Measurements from ENCODE around the gene CALCB.

- TF ChIP-seq EZH2phosphoT487 (IDR thresholded peaks at IDR 0.05; ENCODE audit: insufficient read depth, low read depth) (no peak), EZH2 (IDR thresholded peaks at IDR 0.05; ENCODE audit: insufficient read depth, poor library complexity, severe bottlenecking) (no peak)
Measured at GRCh38 chr11:15071556-15072255, 1.7 kb upstream of the CALCB start.
